ENCODE measurements around the gene DARS1. TPM values are rescaled to one million over a fixed set of nuclear protein-coding genes. Genes with fewer than 3 reads are reported as not detected.
A peak's percentile ranks its signal among the peaks of the same experiment; 100 is the strongest.

The DARS1 gene
- total RNA-seq, 1 donor from 2014 or later = 153 TPM

DNA sequence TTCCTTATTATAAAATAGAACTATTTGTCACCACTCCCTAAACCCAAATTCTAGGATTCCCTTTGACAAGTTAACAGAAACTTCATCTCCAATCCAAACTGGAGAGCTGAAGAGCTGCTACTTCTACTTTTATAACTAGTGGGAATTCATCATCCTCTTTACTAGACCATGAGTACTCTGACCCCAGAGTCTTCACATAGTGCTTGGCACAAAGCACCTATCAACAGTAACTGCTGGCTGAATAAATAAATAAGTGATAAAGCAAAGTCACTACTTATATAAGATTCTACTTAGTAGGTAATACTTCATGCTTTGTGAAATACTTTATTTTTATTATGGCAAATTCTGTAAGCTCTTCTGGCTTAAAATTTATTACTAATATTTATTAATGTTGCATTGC, 49.5 kb downstream of the DARS1 start:
- H3K36me3 Mint-ChIP-seq (ENCODE audit: low read depth) = peaks cover 73% of the 10 kb centered on the region
- DNase-seq = no peak
- peaks cover 51% of the 10 kb centered on the region for H3K4me1 Mint-ChIP-seq
- peaks cover 9% of the 10 kb centered on the region for H3K9me3 Mint-ChIP-seq
- H3K27ac Mint-ChIP-seq = no peak overlapping the region
- H3K27me3 Mint-ChIP-seq = no peaks in the 10 kb centered on the region
- intact Hi-C loops (cut with micrococcal nuclease) = no loop called here
- no peak overlapping the region for H3K4me3 Mint-ChIP-seq

DNA sequence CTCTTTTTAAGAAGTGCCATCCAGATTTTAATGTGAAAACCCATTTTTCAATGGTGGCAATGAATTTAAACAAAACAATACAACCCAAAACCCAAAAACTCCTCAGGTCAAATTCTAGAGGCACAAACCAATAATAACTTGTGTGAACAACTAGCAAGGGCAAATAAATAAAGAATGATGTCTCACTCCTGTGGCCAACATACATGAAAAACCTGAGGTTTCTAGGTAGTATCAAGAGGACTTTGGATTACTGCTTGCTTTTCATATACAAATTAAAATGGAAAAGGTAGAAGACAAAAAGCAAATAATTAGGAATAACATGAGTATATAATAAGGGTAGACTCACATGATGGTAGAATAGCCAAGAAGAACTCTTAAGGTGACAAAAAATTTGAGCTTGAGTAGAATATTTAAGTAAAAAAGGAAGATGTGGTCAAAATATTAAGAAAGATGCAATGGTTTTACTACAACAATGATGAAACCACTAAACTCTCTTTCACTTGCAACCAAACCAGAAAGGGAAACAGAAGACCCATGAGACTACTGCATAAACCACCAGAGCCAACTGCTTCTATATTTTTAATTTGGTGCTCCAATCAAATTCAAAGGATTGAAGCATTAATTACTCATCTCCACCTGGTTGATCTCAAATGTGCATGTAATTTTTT, 53.5 kb downstream of the DARS1 start:
- Mint-ChIP-seq H3K4me1 (peaks cover 32% of the 10 kb centered on the region), H3K27ac (no peak overlapping the region), H3K9me3 (no peaks in the 10 kb centered on the region), H3K27me3 (no peaks in the 10 kb centered on the region), H3K36me3 (ENCODE audit: low read depth) (peaks cover 66% of the 10 kb centered on the region), H3K4me3 (peak overlapping the region; percentile 24)
- intact Hi-C loops (cut with micrococcal nuclease) = loop anchor here (2.0 kb wide), 2 partner anchors 17 to 31 kb away; no protein-coding TSS in a partner anchor
- DNase-seq = no peak

DNA sequence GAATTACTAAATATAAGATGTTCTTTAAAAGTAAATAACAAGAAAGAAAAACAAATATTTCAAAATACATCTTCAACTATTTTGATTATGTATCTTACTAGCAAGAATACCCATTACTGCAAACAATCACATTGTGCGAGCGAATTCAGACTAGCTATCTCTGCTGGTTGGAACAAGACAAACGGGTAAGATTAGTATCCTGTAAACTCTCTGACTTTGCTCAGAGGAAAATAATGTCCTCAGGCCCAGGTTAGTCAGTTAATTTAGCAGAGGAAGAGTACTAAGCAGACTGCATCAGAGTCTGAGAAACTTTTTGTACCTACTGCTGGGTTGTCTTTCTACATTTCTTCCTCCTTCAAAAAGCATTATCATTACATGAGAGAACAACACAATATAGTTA, 58.8 kb downstream of the DARS1 start:
- Mint-ChIP-seq H3K27me3 (no peaks in the 10 kb centered on the region), H3K36me3 (ENCODE audit: low read depth) (peaks cover 53% of the 10 kb centered on the region), H3K4me1 (peaks cover 12% of the 10 kb centered on the region), H3K4me3 (no peak overlapping the region), H3K9me3 (no peaks in the 10 kb centered on the region), H3K27ac (no peak overlapping the region)
- intact Hi-C loops (cut with micrococcal nuclease) = no loop called here
- no peak for DNase-seq

DNA sequence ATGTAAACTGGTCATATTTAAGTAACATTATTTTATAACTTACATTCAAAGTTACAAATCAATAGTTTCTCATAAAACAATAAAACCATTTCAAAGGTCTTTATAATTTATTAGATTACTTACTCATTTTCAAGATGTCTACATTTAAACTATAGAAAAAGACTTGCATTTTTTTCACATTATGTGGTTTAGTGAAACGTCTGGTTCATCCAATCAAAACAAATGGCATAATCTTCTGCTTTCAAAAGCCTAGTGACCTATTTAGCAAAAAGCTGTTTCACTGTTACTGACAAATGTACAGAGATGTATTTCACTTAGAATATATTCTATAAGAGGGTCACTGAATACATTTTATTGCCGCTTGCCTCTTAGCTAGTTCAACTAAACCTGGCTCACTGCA, 59.9 kb downstream of the DARS1 start:
- Mint-ChIP-seq H3K27me3 (no peaks in the 10 kb centered on the region), H3K4me1 (peaks cover 4% of the 10 kb centered on the region), H3K4me3 (no peak overlapping the region), H3K9me3 (no peaks in the 10 kb centered on the region), H3K27ac (no peak overlapping the region), H3K36me3 (ENCODE audit: low read depth) (peaks cover 49% of the 10 kb centered on the region)
- intact Hi-C loops (cut with micrococcal nuclease) = no loop called here
- DNase-seq = no peak

DNA sequence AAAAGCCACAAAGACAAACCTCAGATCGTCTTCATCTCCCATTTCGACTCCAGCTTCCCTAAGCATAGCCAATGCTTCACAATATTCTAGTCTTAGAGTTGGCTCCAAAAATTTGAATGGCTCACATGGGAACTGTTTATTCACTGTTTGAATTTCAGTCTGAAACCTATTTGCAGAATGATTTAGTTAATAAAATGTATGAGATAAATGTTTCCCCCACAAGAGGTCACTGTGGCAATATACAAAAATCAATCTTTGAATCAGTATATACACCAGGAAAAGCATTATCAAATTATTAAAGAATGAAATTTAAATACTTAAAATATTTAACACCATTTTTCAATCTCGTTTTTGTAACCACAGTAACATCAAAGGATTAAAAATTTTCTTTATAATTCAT, 69.2 kb downstream of the DARS1 start:
- DNase-seq = peak; percentile 72
- no peaks in the 10 kb centered on the region for H3K27me3 Mint-ChIP-seq
- H3K36me3 Mint-ChIP-seq (ENCODE audit: low read depth) = peaks cover 20% of the 10 kb centered on the region
- intact Hi-C loops (cut with micrococcal nuclease) = loop anchor here (1.0 to 10.0 kb wide), 5 partner anchors 141 to 507 kb away; no protein-coding TSS in a partner anchor
- H3K4me3 Mint-ChIP-seq = no peak overlapping the region
- peaks cover 12% of the 10 kb centered on the region for H3K4me1 Mint-ChIP-seq
- no peak overlapping the region for H3K27ac Mint-ChIP-seq
- H3K9me3 Mint-ChIP-seq = no peaks in the 10 kb centered on the region

DNA sequence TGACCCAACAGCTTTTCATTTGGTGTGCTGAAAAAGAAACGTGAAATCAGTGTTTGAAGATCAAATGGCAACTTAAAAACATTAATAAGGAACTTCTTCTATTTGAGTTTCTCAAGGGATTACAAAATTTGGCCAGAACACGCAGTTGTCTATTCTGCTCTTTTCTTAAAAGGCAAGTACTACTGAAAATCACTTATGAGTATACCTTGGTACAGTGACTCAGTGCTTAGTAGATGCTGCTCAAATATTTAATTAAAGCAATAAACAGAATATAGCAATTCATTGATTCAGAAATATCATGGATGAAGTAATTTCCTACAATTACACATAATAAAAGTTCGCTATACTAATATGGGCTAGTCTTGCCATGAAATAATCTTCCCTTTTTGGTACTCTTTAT, 70.9 kb downstream of the DARS1 start:
- Mint-ChIP-seq H3K27me3 (no peaks in the 10 kb centered on the region), H3K27ac (no peak overlapping the region), H3K4me3 (no peak overlapping the region), H3K4me1 (peaks cover 17% of the 10 kb centered on the region), H3K36me3 (ENCODE audit: low read depth) (peaks cover 24% of the 10 kb centered on the region), H3K9me3 (no peaks in the 10 kb centered on the region)
- no peak for DNase-seq
- intact Hi-C loops (cut with micrococcal nuclease) = loop anchor here (5.0 to 10.0 kb wide), 5 partner anchors 52 to 413 kb away; no protein-coding TSS in a partner anchor

DNA sequence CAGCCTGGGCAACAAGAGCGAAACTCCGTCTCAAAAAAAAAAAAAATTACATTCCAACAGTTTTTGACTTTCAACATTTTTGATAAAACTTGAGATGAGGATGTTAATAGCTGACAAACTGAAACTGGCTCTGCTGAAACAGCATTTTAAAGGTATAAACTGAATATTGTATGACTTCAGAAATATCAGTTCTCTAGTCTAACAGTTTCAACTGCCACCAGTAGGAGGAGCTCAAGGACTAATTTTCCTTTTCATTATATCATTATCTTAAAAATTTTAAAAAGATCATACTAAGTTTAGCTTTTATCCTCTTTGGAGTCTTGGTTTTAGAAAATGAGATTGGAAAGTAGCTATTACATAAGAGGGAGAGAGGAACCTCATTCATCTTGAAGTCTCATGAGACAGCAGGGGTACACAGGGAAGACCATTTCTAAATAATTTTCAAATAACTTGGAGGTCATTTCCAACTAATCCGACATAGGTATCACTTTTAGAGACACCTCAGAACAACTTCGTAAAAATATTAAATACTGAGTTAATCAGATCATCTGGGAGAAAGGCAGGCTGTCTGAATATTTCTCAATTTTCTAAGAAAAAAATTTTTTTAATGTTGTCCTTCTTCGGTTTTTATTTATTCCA, 71.6 kb downstream of the DARS1 start:
- H3K9me3 Mint-ChIP-seq = no peaks in the 10 kb centered on the region
- H3K27ac Mint-ChIP-seq = no peak overlapping the region
- DNase-seq = peak; percentile 86
- H3K27me3 Mint-ChIP-seq = no peaks in the 10 kb centered on the region
- peaks cover 18% of the 10 kb centered on the region for H3K4me1 Mint-ChIP-seq
- intact Hi-C loops (cut with micrococcal nuclease) = loop anchor here (1.0 to 10.0 kb wide), 7 partner anchors 52 to 468 kb away; no protein-coding TSS in a partner anchor
- no peak overlapping the region for H3K4me3 Mint-ChIP-seq
- peaks cover 26% of the 10 kb centered on the region for H3K36me3 Mint-ChIP-seq (ENCODE audit: low read depth)

DNA sequence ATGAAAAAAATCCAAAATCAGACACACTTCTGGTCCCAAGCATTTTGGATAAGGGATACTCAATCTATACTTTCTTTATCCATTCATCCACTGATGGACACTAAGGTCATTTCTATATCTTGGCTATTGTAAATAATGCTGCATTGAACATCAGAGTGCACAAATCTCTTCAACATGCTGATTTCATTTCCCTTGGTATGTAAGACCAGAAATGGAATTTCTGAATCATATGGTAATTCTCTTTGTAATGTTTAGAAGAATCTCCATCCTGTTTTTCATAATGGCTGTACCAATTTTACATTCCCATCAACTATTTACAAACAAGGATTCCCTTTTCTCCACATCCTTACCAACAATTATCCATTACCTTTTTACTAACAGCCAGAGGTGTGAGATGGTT, 75.5 kb downstream of the DARS1 start:
- H3K9me3 Mint-ChIP-seq = no peaks in the 10 kb centered on the region
- intact Hi-C loops (cut with micrococcal nuclease) = loop anchor here (5.0 to 10.0 kb wide), 5 partner anchors 48 to 417 kb away; no protein-coding TSS in a partner anchor
- no peaks in the 10 kb centered on the region for H3K27me3 Mint-ChIP-seq
- peaks cover 9% of the 10 kb centered on the region for H3K4me1 Mint-ChIP-seq
- no peak for DNase-seq
- no peak overlapping the region for H3K4me3 Mint-ChIP-seq
- H3K27ac Mint-ChIP-seq = peak overlapping the region; percentile 27
- peaks cover 48% of the 10 kb centered on the region for H3K36me3 Mint-ChIP-seq (ENCODE audit: low read depth)

DNA sequence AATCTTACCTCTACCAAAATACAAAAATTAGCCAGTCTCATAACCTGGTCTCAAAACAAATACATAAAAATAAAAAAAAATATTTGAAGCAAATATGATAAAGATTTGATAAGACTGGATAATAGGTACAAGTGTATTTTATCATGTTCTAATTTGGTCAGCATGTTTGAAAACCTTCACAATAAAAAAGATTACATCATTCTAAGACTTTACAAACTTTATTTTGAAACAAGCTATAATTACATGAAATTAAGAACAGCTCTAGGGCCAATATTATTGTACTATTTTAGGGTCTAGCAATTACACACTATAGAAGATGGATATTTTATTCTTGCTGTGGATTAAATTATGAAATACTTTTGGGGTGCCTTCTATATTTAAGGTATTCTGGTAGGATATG, 79.7 kb downstream of the DARS1 start:
- intact Hi-C loops (cut with micrococcal nuclease) = no loop called here
- no peak overlapping the region for H3K27ac Mint-ChIP-seq
- DNase-seq = no peak
- H3K4me3 Mint-ChIP-seq = no peak overlapping the region
- peaks cover 9% of the 10 kb centered on the region for H3K4me1 Mint-ChIP-seq
- H3K36me3 Mint-ChIP-seq (ENCODE audit: low read depth) = peaks cover 52% of the 10 kb centered on the region
- H3K9me3 Mint-ChIP-seq = no peaks in the 10 kb centered on the region
- H3K27me3 Mint-ChIP-seq = no peaks in the 10 kb centered on the region

DNA sequence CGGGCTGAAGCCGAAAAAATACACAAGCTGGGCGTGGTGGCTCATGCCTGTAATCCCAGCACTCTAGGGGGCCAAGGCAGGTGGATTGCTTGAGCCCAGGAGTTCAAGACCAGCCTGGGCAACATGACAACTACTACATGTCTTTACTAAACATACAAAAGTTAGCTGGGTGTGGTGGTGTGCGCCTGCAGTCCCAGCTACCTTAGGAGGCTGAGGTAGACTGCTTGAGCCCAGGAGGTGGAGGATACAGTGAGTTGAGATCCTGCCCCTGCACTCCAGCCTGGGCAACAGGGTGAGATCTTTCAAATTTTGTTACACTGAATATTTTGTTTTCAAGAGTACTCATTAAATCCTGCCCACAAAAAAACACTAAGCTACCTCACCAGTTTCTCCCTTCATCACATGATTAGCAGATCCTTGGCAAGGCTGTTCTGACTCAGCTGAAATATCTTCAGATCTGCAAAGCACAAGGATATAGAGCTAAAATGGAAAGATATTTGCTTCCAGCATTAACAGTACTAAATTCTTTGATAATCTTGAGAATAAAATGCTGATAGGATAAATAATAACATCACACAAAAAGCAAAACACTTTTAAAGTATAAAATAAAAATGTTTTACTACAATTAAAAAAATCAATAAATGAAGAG, 81.0 kb downstream of the DARS1 start:
- intact Hi-C loops (cut with micrococcal nuclease) = no loop called here
- Mint-ChIP-seq H3K9me3 (no peaks in the 10 kb centered on the region), H3K36me3 (ENCODE audit: low read depth) (peaks cover 44% of the 10 kb centered on the region), H3K4me3 (no peak overlapping the region), H3K4me1 (peaks cover 4% of the 10 kb centered on the region), H3K27me3 (no peaks in the 10 kb centered on the region), H3K27ac (no peak overlapping the region)
- no peak for DNase-seq

DNA sequence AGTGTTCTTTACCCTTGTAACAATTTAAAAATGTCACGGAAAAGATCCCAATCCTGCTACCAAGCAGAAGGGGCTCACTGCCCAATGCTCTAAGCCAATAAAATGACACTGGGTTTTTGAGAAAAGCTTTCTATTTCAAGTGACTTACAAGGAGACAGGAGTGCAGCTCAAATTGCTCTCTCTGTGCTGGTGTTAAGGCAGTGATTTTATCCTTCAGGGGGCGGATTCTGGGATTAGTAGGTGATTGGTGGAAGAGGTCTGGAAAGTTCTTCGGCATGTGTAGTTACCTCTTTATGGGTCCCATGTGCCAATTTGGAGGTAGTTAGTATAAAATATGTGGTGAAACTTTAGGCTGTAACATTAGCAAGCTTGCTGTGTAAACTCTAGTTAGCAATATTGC, 81.8 kb downstream of the DARS1 start:
- H3K4me3 Mint-ChIP-seq = no peak overlapping the region
- no peaks in the 10 kb centered on the region for H3K9me3 Mint-ChIP-seq
- H3K4me1 Mint-ChIP-seq = peaks cover 4% of the 10 kb centered on the region
- H3K27ac Mint-ChIP-seq = no peak overlapping the region
- DNase-seq = no peak
- no peaks in the 10 kb centered on the region for H3K27me3 Mint-ChIP-seq
- intact Hi-C loops (cut with micrococcal nuclease) = no loop called here
- H3K36me3 Mint-ChIP-seq (ENCODE audit: low read depth) = peaks cover 44% of the 10 kb centered on the region

DNA sequence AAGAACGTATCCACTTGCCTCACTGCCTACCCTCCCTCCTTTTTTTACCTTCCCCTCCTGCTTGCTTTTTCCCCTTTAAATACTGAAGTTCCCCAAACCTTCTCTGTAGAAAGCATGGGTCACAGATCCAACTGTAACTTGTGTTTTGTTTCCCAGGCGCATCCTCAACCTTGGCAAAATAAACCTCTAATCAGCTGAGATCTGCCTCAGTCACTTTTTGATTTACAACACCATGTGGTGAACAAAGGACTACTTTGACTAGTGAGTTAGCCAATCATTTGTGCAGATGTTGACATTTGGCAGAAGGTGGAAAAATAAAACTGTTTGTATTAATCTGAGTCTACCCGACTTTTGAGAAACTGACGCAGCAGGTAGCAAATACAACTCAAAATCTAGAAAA, 85.9 kb downstream of the DARS1 start:
- no peaks in the 10 kb centered on the region for H3K9me3 Mint-ChIP-seq

DNA sequence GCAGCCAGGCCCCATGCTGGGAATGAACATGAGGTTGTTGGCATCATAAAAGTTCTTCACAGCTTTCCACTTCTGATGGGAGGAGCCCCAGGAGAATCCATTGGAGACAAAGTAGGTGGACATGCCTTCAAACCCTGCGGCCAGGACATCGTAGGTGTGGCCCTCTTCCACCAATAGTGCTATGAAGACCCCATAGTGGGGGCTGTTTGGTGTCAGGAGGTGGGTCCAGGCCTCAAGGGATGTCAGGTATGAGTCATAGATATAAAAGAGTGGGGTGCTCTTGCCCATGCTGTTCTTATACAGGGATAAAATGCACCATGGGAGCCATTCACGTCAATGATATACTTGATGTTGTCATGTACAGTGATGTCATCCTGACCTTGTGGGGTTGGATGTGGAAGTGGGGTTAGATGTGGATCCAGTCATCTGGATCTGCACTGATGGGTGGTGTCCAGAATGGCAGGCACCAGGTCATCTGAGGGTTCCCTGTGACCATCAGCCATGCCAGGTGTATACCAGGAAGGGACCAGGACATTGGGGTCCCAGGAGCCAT, 87.1 kb downstream of the DARS1 start:
- Mint-ChIP-seq H3K27me3 (no peaks in the 10 kb centered on the region), H3K9me3 (no peaks in the 10 kb centered on the region), H3K27ac (no peak overlapping the region), H3K4me1 (no peaks in the 10 kb centered on the region), H3K4me3 (no peak overlapping the region), H3K36me3 (ENCODE audit: low read depth) (peaks cover 18% of the 10 kb centered on the region)
- intact Hi-C loops (cut with micrococcal nuclease) = no loop called here
- peak; percentile 50 for DNase-seq

More for the DNA sequence above, 85.9 kb downstream of the DARS1 start:
- Mint-ChIP-seq H3K27ac (no peak overlapping the region), H3K4me1 (peaks cover 4% of the 10 kb centered on the region), H3K27me3 (no peaks in the 10 kb centered on the region), H3K4me3 (no peak overlapping the region), H3K36me3 (ENCODE audit: low read depth) (peaks cover 23% of the 10 kb centered on the region)
- peak; percentile 39 for DNase-seq
- intact Hi-C loops (cut with micrococcal nuclease) = no loop called here

DNA sequence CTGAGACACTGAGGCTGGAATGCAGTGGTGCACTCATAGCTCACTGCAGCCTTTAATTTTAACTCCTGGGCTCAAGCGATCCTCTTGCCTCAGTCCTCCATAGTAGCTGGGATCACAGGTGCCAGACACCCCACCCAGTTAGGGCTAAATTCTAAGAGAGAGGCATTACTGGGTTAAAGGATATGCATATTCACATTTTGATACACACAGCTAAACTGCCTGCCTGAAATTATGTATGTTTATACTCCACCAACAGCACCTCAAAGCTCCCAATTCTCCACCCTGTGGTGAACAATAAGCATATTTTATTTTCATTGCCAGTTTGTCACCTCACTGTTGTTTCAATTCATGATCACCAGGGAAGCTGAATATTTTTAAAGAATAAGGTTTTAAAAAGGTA, 90.5 kb downstream of the DARS1 start:
- H3K4me3 Mint-ChIP-seq = no peak overlapping the region
- DNase-seq = peak; percentile 26
- intact Hi-C loops (cut with micrococcal nuclease) = no loop called here
- no peak overlapping the region for H3K27ac Mint-ChIP-seq
- H3K27me3 Mint-ChIP-seq = no peaks in the 10 kb centered on the region
- H3K9me3 Mint-ChIP-seq = no peaks in the 10 kb centered on the region
- peaks cover 7% of the 10 kb centered on the region for H3K36me3 Mint-ChIP-seq (ENCODE audit: low read depth)
- H3K4me1 Mint-ChIP-seq = no peaks in the 10 kb centered on the region
